ENCODE measurements around the gene CAMTA1.

CAMTA1 gene

GRCh38 chr1:6848816-6849215, 63.6 kb downstream of the CAMTA1 start:
- DNase-seq (ENCODE audit: insufficient read length, low spot score) (no peak), FAIRE-seq (no peak)
- TF ChIP-seq, protein P1, sequence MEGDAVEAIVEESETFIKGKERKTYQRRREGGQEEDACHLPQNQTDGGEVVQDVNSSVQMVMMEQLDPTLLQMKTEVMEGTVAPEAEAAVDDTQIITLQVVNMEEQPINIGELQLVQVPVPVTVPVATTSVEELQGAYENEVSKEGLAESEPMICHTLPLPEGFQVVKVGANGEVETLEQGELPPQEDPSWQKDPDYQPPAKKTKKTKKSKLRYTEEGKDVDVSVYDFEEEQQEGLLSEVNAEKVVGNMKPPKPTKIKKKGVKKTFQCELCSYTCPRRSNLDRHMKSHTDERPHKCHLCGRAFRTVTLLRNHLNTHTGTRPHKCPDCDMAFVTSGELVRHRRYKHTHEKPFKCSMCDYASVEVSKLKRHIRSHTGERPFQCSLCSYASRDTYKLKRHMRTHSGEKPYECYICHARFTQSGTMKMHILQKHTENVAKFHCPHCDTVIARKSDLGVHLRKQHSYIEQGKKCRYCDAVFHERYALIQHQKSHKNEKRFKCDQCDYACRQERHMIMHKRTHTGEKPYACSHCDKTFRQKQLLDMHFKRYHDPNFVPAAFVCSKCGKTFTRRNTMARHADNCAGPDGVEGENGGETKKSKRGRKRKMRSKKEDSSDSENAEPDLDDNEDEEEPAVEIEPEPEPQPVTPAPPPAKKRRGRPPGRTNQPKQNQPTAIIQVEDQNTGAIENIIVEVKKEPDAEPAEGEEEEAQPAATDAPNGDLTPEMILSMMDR (IDR thresholded peaks at IDR 0.05; ENCODE audit: insufficient read depth, missing control alignments): no peak

DNA sequence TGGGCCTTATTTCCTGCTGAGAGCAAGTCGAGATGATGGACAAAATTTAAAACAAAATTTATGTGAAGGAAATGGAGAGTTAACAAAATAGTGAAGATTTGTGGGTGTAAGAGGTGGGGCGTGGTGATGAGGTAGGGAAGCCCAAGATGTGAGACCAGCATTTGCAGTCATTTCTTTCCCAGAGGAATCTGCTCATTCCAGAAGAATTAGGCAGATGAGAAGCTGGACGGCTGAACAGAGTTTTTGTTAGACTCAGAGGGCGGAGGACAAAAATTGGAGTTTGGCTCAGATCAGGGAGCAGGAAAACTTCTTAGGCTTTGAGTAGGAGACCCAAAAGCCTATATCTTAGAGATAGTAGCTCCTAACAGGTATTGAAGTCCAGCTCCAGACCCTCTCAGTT, 65.3 kb downstream of the CAMTA1 start:
- TF ChIP-seq, protein P1 (IDR thresholded peaks at IDR 0.05; ENCODE audit: insufficient read depth, missing control alignments): no peak
- FAIRE-seq (no peak), DNase-seq (ENCODE audit: insufficient read length, low spot score) (no peak)

DNA sequence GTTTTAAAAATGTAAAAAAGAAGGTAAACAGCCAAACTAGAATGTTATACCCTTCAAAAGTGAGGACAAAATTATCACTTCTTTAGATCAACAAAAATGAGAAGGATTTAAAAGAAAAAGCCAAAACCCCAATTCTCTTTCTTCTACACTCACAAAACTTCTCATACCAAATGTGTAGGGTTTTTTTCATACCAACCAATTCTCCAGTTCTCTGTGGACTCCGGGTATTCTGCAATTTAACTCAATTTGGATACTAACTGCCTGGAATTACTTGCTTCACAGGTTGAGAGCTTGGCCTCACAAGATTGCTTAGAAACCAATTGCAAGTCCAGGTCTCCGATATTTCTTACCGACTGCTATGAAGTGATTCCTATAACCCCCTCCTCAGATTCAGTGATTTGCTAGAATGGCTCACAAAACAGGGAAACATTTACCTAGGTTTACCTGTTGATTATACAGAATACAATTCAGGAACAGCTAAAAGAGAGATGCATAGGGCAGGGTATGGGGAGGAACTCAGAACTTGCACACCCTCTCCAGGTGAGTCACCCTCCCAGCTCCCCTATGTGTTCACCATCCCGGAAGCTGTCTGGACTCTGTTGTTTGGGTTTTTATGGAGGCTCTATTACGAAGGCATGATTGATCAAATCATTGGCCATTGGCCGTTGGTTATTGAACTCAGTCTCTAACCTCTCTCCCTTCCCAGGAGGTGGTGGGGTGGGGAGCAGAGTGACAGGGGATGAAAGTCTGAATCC, 67.1 kb downstream of the CAMTA1 start:
- DNase-seq (ENCODE audit: insufficient read length, low spot score) (no peak), FAIRE-seq (no peak)
- TF ChIP-seq, protein P1 (IDR thresholded peaks at IDR 0.05; ENCODE audit: insufficient read depth, missing control alignments): no peak

DNA sequence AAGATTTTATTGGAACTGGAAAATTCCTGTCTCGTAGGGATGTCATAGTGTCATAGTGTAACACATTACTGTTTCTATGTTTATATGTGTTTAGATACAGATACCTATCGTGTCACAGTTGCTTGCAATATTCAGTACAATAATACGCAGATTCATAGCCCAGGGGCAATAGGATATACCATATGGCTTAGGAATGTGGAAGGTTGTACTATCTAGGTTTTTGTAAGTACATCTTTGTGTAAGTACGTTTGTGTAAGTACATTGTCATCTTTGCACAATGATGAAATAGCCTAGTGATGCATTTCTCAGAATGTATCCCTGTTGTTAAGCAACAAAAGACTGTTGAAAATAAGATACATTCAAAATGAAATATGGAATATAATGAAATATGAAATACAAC, 68.9 kb downstream of the CAMTA1 start:
- FAIRE-seq: no peak

DNA sequence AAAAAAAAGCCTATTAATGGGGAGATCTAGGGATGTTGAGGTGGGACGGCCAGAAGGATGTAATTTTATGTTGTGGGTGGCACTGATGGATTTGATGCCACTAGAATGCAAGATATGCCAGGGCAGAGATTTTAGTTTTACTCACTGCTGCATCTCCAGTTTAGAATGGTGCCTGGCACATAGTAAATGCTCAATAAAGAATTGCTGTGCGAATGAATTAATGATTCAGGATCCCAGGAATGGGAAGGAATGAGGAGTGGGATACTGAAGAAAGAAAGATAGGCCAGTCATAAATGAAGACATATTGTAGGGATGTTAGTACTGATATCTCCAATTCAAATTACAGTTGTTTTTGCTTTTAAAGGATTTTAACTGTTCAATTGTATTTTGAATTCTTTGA, 72.6 kb downstream of the CAMTA1 start:
- TF ChIP-seq, protein P1 (IDR thresholded peaks at IDR 0.05; ENCODE audit: insufficient read depth, missing control alignments): no peak
- DNase-seq (ENCODE audit: insufficient read length, low spot score) (no peak), FAIRE-seq (no peak)

More for the DNA sequence above, 68.9 kb downstream of the CAMTA1 start:
- TF ChIP-seq, protein P1 (IDR thresholded peaks at IDR 0.05; ENCODE audit: insufficient read depth, missing control alignments): no peak
- DNase-seq (ENCODE audit: insufficient read length, low spot score): no peak

DNA sequence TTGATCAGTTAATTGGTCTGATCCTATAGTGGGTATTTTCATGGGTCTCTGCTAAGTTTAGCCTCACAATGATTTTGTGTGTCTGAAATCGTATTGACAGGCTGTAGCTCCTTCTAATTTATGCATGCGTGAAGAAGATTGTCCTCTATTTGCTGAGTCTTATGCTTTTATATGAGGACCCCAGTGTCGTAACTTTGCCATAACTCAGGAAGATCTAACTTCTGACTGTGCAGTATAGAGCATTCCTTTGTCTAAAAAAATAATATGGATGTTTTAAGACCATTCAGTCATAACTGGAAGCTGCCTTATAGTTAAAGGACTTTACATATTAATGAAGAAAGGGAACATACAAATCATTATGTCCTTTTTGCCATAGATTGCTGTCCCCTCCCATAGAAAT, 73.3 kb downstream of the CAMTA1 start:
- DNase-seq (ENCODE audit: insufficient read length, low spot score): no peak
- no peak for FAIRE-seq
- TF ChIP-seq, protein P1 (IDR thresholded peaks at IDR 0.05; ENCODE audit: insufficient read depth, missing control alignments): no peak
